Activated CD4-positive, alpha-beta T cell treated with anti-CD3 and anti-CD28 coated beads for 36 hours (primary cell): Measurements from ENCODE around the gene PDE4B. TPM values are rescaled to one million over a fixed set of nuclear protein-coding genes. Genes with fewer than 3 reads are reported as not detected.
"Not testable (repeated sequence)": the region's sequence is repeated elsewhere in the genome, so short reads cannot be mapped to it uniquely, and the experiment has no call there.

ENCODE experiments used
- ATAC-seq: fragments of 200-7000 bp; cut with Tn5 transposase; one replicate; pipeline ENCODE4 v1.10.0; 2021; ENCODE audit warnings: mild to moderate bottlenecking, moderate library complexity
- CTCF ChIA-PET: fragments of 350-600 bp; sonication (Branson Sonifier 250); formaldehyde crosslinking; loops from one replicate; lab custom pipeline; 2021; ENCODE audit warnings: antibody characterized with exemption; lab: Charles Lee
- POLR2A ChIA-PET: fragments of 350-600 bp; sonication (Branson Sonifier 250); formaldehyde crosslinking; loops from one replicate; lab custom pipeline; 2021; ENCODE audit warnings: antibody characterized with exemption, inconsistent platforms; lab: Charles Lee
- DNase-seq: peaks from one replicate; pipeline ENCODE4 v3.0.0-alpha.2; 2020
- H3K27ac Mint-ChIP-seq: one replicate; pipeline ENCODE4 v1.8.0; 2021; ENCODE audit warnings: mixed read lengths
- H3K27me3 Mint-ChIP-seq: one replicate; pipeline ENCODE4 v1.8.0; 2021; ENCODE audit warnings: mixed read lengths
- H3K36me3 Mint-ChIP-seq: one replicate; pipeline ENCODE4 v1.8.0; 2021; ENCODE audit warnings: low read depth, mixed read lengths
- H3K4me1 Mint-ChIP-seq: one replicate; pipeline ENCODE4 v1.8.0; 2021; ENCODE audit warnings: mixed read lengths
- H3K4me3 Mint-ChIP-seq: one replicate; pipeline ENCODE4 v1.8.0; 2021; ENCODE audit warnings: mild to moderate bottlenecking, moderate library complexity, mixed read lengths
- H3K9me3 Mint-ChIP-seq: one replicate; pipeline ENCODE4 v1.8.0; 2021; ENCODE audit warnings: low read depth, mixed read lengths
- intact Hi-C, 2 experiments: fragments of 100-400 bp; cut with DNase I in 1 of 2; cut with micrococcal nuclease in 1 of 2; formaldehyde crosslinking; loops; one replicate each; pipeline versions ENCODE4 v1.14.2 to v1.15.1; 2022 to 2024; cut with DNase I, micrococcal nuclease
- total RNA-seq, 2 experiments: library from RNA; stranded (reverse); gene quantifications; one replicate each; pipeline ENCODE4 v1.2.3, GENCODE V29; 2021

The PDE4B gene
- total RNA-seq, 2 experiments from 2014 or later: 24.2 to 24.7 TPM

DNA sequence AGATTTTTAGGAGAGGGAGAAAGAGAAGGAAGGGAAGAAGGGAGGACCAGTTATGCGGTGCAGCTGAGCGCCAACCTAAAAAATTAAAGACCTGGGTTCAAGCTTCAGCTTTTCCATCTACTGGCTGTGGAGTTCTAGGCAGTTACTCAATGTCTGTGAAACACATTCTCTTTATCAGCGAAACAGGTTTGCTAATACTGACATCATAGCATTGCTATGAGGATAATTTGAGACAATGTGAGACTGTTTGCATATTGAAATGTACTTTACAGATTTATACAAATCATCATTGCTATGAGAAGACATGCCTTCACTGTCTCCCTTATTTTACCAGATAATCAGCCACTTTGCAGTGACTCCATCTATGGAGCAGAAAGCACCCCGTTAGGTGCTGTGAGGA lies 518.4 kb downstream of the PDE4B start:
- intact Hi-C loops: no loop called here
- H3K9me3 Mint-ChIP-seq: no peaks in the 10 kb centered on the region
- no peak overlapping the region for H3K27ac Mint-ChIP-seq
- DNase-seq (no peak), ATAC-seq (no peak)
- no peaks in the 10 kb centered on the region for H3K36me3 Mint-ChIP-seq
- H3K27me3 Mint-ChIP-seq: no peaks in the 10 kb centered on the region
- no peaks in the 10 kb centered on the region for H3K4me1 Mint-ChIP-seq
- ChIA-PET POLR2A (no interaction called here), CTCF (no interaction called here)
- H3K4me3 Mint-ChIP-seq: no peak overlapping the region

DNA sequence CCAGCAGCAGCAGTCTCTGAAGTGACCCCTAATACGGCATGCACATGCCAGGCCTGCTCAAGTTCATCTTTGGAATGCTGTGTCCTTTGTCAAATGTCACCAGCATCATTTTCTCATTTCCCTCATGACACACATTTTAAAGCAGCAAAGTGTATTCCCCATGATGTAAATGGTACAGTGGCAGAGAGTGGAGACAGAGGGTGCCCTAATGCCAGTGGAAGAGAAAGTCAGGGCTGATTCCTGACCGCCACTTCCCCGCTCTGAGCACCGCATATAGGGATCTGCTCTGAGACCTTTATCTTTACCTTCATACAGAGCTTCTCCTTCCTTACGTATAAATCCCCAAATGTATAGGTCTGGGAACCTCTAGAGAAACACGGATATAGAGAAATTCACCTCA lies 518.9 kb downstream of the PDE4B start:
- H3K4me3 Mint-ChIP-seq: no peak overlapping the region
- H3K9me3 Mint-ChIP-seq: no peaks in the 10 kb centered on the region
- H3K27ac Mint-ChIP-seq: no peak overlapping the region
- CTCF ChIA-PET: no interaction called here
- intact Hi-C loops: no loop called here
- peaks cover 4% of the 10 kb centered on the region for H3K4me1 Mint-ChIP-seq
- no peak for ATAC-seq
- DNase-seq: no peak
- no peaks in the 10 kb centered on the region for H3K27me3 Mint-ChIP-seq
- POLR2A ChIA-PET: no interaction called here
- no peaks in the 10 kb centered on the region for H3K36me3 Mint-ChIP-seq

DNA sequence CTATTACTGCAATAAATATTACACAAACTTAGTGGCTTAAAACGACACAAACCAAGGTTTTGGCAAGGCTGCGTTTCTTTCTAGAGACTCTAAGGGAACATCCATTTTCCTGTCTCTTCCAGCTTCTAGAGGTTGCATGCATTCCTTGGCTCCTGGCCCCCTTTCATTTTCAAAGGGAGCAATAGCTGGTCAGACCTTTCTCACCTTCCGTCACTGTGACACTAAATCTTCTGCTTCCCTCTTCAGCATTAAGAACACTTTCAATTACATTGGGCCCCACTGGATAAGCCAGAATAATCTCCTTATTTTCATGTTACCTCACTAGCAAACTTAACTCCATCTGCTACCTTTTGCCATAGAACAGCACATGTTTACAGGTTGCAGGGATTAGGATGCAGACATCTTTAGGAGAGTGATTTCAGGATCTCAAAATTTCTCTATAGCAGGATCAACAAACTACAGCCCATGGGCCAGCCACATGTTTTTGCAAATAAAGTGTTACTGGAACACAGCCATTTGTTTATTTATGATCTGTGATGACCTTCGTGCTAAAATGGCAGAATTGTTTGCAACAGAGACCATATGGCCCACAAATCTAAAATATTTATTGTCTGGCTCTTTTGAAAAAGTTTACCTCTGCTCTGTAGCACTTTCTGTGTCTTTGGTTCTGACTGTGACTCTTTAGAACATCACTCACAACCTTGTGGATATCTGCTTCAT lies 519.7 kb downstream of the PDE4B start:
- no peak overlapping the region for H3K4me3 Mint-ChIP-seq
- H3K4me1 Mint-ChIP-seq: peaks cover 7% of the 10 kb centered on the region
- H3K36me3 Mint-ChIP-seq: no peaks in the 10 kb centered on the region
- POLR2A ChIA-PET: interaction anchor here (0.6 kb wide), 1 partner anchor 14 kb away, joined by 3 read pairs; no protein-coding TSS in a partner anchor
- CTCF ChIA-PET: no interaction called here
- no peaks in the 10 kb centered on the region for H3K9me3 Mint-ChIP-seq
- ATAC-seq (no peak), DNase-seq (no peak)
- H3K27ac Mint-ChIP-seq: no peak overlapping the region
- H3K27me3 Mint-ChIP-seq: no peaks in the 10 kb centered on the region
- intact Hi-C loops: no loop called here

DNA sequence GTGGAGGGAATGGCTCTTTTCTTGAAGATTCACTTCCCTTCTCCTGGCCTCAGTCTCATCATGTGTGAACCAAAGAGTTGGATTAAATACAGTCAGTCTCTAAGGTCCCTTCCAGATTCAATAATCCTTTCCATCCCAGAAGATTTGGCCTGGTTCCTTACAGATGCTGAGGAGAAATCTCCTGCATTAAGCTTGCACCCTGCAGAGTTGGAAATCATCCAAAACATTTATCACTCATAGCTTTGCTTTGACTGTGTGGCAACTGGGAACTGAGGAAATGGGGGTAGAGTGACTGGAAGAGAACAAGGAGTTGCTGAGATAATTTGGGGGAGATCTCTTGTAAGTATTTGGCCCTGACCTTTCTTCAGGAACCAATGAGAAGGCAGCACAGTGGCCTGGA lies 520.7 kb downstream of the PDE4B start:
- intact Hi-C loops: no loop called here
- Mint-ChIP-seq H3K4me3 (no peak overlapping the region), H3K27me3 (no peaks in the 10 kb centered on the region), H3K27ac (no peak overlapping the region), H3K36me3 (no peaks in the 10 kb centered on the region), H3K9me3 (no peaks in the 10 kb centered on the region), H3K4me1 (peaks cover 7% of the 10 kb centered on the region)
- ATAC-seq (no peak), DNase-seq (no peak)
- POLR2A ChIA-PET: no interaction called here
- CTCF ChIA-PET: no interaction called here

DNA sequence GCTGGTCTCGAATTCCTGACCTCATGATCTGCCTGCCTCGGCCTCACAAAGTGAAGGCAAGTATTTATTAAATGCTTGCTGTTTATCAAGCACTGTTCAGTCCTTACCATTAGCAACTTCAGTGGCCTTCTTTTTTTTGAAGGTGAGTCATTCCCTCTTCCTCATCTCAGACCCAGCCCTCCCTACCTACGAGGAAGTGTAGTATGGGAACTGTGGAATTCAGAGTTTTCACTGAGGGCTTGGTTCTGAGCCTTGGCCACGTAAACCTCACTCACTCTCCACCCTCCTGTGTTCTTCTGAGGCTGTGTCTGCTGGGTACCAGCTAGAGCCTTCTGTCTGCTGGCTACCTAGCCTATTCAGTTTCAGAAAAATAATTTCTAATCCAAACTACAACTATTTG lies 523.0 kb downstream of the PDE4B start:
- CTCF ChIA-PET: no interaction called here
- DNase-seq (no peak), ATAC-seq (no peak)
- no peak overlapping the region for H3K27ac Mint-ChIP-seq
- H3K4me1 Mint-ChIP-seq: peaks cover 7% of the 10 kb centered on the region
- no peak overlapping the region for H3K4me3 Mint-ChIP-seq
- no peaks in the 10 kb centered on the region for H3K9me3 Mint-ChIP-seq
- no peaks in the 10 kb centered on the region for H3K36me3 Mint-ChIP-seq
- H3K27me3 Mint-ChIP-seq: no peaks in the 10 kb centered on the region
- intact Hi-C loops: no loop called here
- POLR2A ChIA-PET: no interaction called here

DNA sequence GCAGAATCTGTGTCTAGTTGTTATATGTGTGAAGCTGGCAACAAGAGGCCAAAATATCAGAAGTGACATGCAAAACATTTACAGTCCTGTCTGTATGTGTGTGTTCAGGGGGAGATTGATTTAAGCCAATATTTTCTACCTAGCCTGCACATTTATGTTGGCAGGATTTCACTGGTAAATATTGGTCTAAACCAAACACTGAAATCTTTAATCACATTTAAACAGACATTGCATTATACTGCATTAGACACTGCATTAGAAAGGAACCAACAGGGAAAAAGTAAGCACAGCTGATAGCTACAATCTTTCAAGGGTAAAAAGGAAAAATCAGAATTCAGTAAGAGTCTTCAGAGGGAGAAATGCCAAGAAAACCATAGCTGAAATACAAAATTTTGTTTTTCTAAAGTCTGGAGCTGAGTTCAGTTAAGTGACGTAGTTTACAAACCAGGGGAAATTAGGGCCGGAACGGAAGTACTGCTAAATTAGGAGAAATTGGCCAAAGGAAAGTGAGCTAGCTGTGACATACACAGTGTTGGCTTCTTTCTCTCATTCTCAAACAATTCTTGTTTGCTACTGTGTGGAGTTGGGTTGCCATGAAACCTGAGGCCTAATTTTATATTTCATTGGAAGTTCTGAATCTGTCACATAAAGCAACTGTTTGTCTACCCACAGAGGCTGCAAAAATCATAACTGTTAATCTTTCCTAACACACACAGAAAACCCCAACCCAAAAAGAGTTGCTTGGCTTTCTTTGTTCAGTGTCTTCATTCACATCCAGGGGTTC lies 524.0 kb downstream of the PDE4B start:
- peak overlapping the region; percentile 5 for H3K27ac Mint-ChIP-seq
- H3K36me3 Mint-ChIP-seq: no peaks in the 10 kb centered on the region
- intact Hi-C loops: no loop called here
- H3K27me3 Mint-ChIP-seq: no peaks in the 10 kb centered on the region
- peak; percentile 26 for ATAC-seq
- H3K9me3 Mint-ChIP-seq: no peaks in the 10 kb centered on the region
- ChIA-PET CTCF (interaction anchor here (0.8 kb wide), 1 partner anchor 31 kb away, joined by 3 read pairs; no protein-coding TSS in a partner anchor), POLR2A (no interaction called here)
- no peak overlapping the region for H3K4me3 Mint-ChIP-seq
- H3K4me1 Mint-ChIP-seq: peaks cover 7% of the 10 kb centered on the region
- no peak for DNase-seq

DNA sequence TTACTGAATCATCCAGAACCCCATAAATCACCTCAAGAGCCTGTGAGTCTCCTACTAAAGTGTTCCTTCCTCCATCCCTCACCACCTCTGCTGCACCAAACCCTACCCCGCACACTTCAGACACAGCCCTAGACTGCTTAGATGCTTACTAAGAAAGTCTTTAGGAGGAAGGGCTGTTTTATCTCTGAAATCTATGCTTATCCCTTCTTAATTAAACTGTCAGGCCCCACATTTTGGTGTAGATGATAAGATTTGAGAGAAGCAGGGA lies 524.5 kb downstream of the PDE4B start:
- no peaks in the 10 kb centered on the region for H3K27me3 Mint-ChIP-seq
- POLR2A ChIA-PET: no interaction called here
- no peaks in the 10 kb centered on the region for H3K36me3 Mint-ChIP-seq
- peak overlapping the region; percentile 27 for H3K27ac Mint-ChIP-seq
- H3K4me1 Mint-ChIP-seq: peaks cover 7% of the 10 kb centered on the region
- H3K9me3 Mint-ChIP-seq: peaks cover 4% of the 10 kb centered on the region
- ATAC-seq: peak; percentile 16
- DNase-seq: no peak
- no peak overlapping the region for H3K4me3 Mint-ChIP-seq
- intact Hi-C loops: no loop called here
- CTCF ChIA-PET: interaction anchor here (0.8 kb wide), 1 partner anchor 30 kb away, joined by 3 read pairs; no protein-coding TSS in a partner anchor

DNA sequence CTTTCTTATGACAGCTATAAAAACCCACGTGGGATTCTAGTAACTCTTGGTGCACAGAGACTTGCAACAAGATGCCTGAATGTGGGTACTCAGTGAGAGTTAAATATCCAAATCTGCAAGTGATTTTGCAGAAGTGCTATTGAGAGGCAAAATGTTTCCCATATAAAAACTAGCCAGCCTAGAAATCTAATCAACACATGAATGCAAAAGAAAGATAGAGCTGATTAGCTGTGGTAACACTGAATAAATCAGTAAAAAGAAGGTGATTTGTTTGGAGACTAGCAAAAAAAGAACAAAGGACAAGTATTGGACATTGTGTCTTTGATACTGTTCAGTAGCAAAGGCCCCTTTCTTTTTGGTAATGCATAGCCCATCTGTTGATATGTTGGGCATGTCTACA lies 527.5 kb downstream of the PDE4B start:
- Mint-ChIP-seq H3K27me3 (no peaks in the 10 kb centered on the region), H3K4me3 (no peak overlapping the region), H3K36me3 (no peaks in the 10 kb centered on the region), H3K4me1 (peaks cover 21% of the 10 kb centered on the region), H3K9me3 (peaks cover 11% of the 10 kb centered on the region), H3K27ac (no peak overlapping the region)
- CTCF ChIA-PET: interaction anchor here (0.6 to 1.4 kb wide), 3 partner anchors 63 to 828 kb away, joined by 3 to 5 read pairs (median 3); no protein-coding TSS in a partner anchor
- no peak for DNase-seq
- POLR2A ChIA-PET: no interaction called here
- no peak for ATAC-seq
- intact Hi-C loops: no loop called here

DNA sequence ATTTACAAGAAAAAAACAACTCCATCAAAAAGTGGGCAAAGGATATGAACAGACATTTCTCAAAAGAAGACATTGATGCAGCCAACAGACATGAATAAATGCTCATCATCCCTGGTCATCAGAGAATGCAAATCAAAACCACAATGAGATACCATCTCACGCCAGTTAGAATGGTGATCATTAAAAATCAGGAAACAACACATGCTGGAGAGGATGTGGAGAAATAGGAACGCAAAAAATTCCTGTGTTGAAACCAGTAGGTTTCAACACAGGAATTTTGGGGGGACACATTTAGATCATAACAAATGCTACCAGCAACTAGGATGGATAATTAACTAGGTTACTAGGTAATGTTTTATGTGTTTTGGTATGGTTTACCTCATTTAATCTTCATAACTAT lies 529.8 kb downstream of the PDE4B start:
- CTCF ChIA-PET: interaction anchor here (0.9 to 1.2 kb wide), 2 partner anchors 17 to 90 kb away, joined by 3 read pairs; no protein-coding TSS in a partner anchor
- POLR2A ChIA-PET, DNase-seq, H3K27me3 Mint-ChIP-seq, H3K27ac Mint-ChIP-seq, H3K4me3 Mint-ChIP-seq, ATAC-seq, intact Hi-C loops, H3K36me3 Mint-ChIP-seq: not testable (repeated sequence)
- peaks cover 27% of the 10 kb centered on the region for H3K4me1 Mint-ChIP-seq
- peaks cover 11% of the 10 kb centered on the region for H3K9me3 Mint-ChIP-seq

DNA sequence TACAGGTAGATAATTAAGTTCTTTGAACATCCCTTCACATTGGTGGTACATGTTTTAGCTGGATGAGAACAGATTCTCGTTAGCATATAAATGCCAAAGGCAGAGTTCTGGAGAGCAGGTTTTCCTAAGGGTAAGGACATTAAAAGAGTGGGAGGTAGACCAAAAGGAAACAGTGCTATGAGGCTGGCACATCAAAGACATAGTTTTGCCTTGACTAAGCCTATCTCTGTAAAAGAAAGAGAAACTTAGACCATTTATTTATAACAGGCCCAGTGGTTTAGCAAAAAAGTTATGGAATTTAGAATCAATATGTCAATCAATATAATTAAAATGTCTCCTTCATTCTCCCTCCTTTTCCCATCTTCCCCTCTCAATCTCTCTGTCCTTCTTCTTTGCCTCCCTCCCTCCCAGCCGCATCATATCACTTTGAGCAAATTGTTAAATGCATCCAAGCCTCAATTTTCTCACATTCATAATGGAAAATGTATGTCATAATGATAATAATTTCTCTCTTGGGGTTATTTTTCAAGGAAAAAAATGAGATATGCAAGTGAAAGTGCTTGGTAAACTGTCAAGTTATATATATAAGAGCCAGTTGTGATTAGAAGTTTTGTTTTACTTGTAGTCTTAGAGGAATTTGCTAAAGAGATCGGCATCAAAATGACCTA lies 531.4 kb downstream of the PDE4B start:
- POLR2A ChIA-PET: no interaction called here
- no peaks in the 10 kb centered on the region for H3K27me3 Mint-ChIP-seq
- ATAC-seq: peak; percentile 36
- DNase-seq: no peak
- H3K4me1 Mint-ChIP-seq: peaks cover 36% of the 10 kb centered on the region
- intact Hi-C loops: no loop called here
- H3K36me3 Mint-ChIP-seq: no peaks in the 10 kb centered on the region
- peaks cover 11% of the 10 kb centered on the region for H3K9me3 Mint-ChIP-seq
- no peak overlapping the region for H3K4me3 Mint-ChIP-seq
- CTCF ChIA-PET: no interaction called here
- H3K27ac Mint-ChIP-seq: no peak overlapping the region

DNA sequence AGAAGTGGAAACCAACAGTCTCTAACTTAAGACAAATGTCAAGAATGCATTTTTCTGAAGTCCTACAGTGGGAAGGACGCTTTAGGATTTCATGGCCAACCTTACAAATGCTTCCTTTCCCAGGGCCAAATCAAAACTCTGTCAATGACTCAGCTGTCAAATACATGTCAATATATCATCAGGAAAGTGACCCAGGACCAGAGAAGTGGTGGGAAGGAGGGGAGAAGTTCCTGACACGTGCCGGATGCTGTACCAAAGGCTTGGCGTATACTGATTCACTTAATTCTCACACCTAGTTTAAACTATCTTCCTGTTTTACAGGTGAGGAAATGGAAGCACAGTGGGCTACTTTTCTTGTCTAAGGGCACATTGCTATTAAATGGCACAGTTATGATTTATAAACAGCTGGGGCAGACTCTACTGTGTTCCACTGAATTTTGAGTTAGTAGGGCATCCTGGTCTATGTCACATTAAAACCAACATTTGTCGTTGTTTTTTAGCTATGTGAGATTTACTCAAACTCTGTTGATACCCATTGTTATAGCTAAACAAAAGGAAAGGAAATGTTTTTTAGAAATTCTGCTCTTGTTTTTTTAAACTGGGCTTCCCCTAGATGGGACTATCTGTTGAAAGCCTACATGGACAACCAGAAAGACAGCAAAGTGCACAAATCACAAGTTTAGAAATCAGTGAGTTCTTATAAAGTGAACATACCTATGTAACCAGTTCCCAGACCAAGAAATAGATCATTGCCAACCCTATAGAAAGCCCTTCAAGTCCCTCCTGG lies 533.1 kb downstream of the PDE4B start:
- ATAC-seq (no peak), DNase-seq (no peak)
- ChIA-PET CTCF (interaction anchor here (0.8 to 1.0 kb wide), 3 partner anchors 22 to 101 kb away, joined by 3 read pairs; no protein-coding TSS in a partner anchor), POLR2A (interaction anchor here (0.8 kb wide), 1 partner anchor 14 kb away, joined by 3 read pairs; no protein-coding TSS in a partner anchor)
- Mint-ChIP-seq H3K4me3 (no peak overlapping the region), H3K4me1 (peaks cover 52% of the 10 kb centered on the region), H3K36me3 (peaks cover 2% of the 10 kb centered on the region), H3K9me3 (peaks cover 11% of the 10 kb centered on the region), H3K27ac (no peak overlapping the region), H3K27me3 (no peaks in the 10 kb centered on the region)
- intact Hi-C loops: no loop called here
